Activated naive CD8-positive, alpha-beta T cell treated with anti-CD3 and anti-CD28 coated beads, Interleukin-2, amount 50 U/mL, for 24 hours (primary cell): ENCODE results near the gene AGRN.
A peak's percentile ranks its signal among the peaks of the same experiment; 100 is the strongest.
"Not testable (repeated sequence)": the region's sequence is repeated elsewhere in the genome, so short reads cannot be mapped to it uniquely, and the experiment has no call there.

Source experiments
- ATAC-seq: fragments of 150-1000 bp; cut with Tn5 transposase; one replicate; pipeline ENCODE4 v1.10.0; 2021
- DNase-seq: peaks from one replicate; pipeline ENCODE4 v3.0.0; 2021
- H3K27ac Mint-ChIP-seq: one replicate; pipeline ENCODE4 v1.8.0; 2021; ENCODE audit warnings: mild to moderate bottlenecking, mixed read lengths
- H3K27me3 Mint-ChIP-seq: one replicate; pipeline ENCODE4 v1.8.0; 2021; ENCODE audit warnings: mixed read lengths
- H3K36me3 Mint-ChIP-seq: one replicate; pipeline ENCODE4 v1.8.0; 2021; ENCODE audit warnings: low read depth, mixed read lengths
- H3K4me1 Mint-ChIP-seq: one replicate; pipeline ENCODE4 v1.8.0; 2021; ENCODE audit warnings: mixed read lengths
- H3K4me3 Mint-ChIP-seq: one replicate; pipeline ENCODE4 v1.8.0; 2021; ENCODE audit warnings: mild to moderate bottlenecking, moderate library complexity, mixed read lengths
- H3K9me3 Mint-ChIP-seq: one replicate; pipeline ENCODE4 v1.8.0; 2021; ENCODE audit warnings: mixed read lengths

The AGRN gene

DNA sequence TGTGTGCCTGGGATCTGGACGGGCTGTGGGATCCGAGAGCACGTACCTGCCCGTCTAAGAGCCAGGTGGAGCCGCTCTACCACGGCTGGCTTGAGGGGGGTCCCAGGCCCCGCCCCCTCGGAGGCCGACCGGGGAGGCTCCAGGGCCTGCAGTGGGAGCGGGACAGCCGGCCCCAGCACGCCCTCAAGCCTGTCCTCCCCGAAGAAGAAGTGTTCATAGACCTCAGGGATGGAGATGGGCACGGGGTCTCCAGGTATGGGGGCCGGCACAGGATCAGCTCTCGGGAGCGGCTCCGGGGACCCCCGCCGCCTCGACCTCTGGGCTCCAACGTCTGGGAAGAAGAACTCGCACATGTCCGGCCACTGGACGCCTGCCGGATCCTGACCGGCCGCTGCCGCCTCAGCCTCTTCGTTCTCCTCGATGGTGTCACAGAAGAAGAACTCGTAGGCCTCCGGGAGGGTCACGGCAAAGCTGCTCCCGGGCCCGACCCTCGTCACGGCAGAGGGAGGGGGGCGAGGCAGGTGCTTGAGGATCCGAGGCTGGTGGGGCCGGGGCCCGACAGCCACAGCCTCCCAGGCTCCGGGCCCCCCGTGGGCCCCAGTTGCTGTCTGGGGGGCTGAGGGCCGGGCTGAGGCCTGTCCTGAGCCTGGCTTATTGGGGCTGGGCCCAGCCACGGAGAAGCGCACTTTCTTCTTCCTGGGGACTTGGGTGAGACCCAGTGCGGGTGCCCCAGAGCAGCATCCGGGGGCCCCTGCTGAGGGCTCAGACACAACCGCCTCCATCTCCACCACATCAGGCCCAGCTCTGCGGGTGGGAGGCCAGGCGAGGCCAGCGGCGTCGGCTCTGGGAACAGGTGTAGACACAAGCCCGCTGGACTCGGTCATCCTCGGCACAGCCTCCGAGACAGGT, 40.8 kb upstream of the AGRN start:
- Mint-ChIP-seq H3K27ac (no peak overlapping the region), H3K27me3 (peaks cover 20% of the 10 kb centered on the region), H3K4me1 (peaks cover 6% of the 10 kb centered on the region), H3K36me3 (no peaks in the 10 kb centered on the region), H3K9me3 (no peaks in the 10 kb centered on the region), H3K4me3 (no peak overlapping the region)
- no peak for DNase-seq
- ATAC-seq, result no peak

DNA sequence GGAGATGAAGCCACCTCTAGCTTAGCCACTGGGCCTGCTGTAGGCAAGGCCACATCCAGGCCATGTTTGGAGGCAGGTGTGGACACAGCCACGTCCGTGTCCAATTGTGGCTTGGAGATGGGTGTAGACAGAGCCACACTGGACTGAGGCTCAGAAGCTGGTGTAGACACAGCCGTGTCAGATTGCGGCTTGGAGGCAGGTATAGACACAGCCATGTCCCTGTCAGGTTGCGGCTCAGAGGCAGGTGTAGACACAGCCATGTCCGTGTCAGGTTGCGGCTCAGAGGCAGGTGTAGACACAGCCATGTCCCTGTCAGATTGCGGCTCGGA, 40.2 kb upstream of the AGRN start:
- no peak for ATAC-seq
- Mint-ChIP-seq H3K36me3 (no peaks in the 10 kb centered on the region), H3K4me3 (no peak overlapping the region), H3K27me3 (peaks cover 19% of the 10 kb centered on the region), H3K27ac (no peak overlapping the region), H3K9me3 (no peaks in the 10 kb centered on the region), H3K4me1 (peaks cover 6% of the 10 kb centered on the region)
- no peak for DNase-seq

DNA sequence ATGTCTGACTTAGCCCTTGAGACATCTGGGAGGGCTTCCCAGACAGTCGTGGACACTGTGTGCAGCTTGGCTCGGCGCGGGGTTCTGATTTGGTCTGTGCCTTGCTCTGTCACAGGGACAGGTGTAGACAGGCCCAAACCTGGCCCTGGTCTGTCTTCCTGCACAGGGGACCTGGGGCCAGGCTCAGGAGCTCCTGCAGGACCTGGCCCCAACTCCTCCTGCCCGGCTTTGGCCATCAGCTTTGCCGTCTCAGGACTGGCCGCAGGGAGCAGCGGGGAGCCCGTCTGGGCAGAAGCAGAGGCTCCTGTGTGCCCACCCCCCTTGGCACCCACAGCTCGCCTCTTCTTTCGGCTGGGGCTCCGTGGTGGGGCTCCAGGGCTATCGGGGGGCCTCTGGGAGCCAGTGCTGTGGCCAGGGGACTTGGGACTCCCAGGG, 39.8 kb upstream of the AGRN start:
- Mint-ChIP-seq H3K9me3 (no peaks in the 10 kb centered on the region), H3K27ac (no peak overlapping the region), H3K4me1 (peaks cover 6% of the 10 kb centered on the region), H3K27me3 (peaks cover 17% of the 10 kb centered on the region), H3K36me3 (no peaks in the 10 kb centered on the region), H3K4me3 (no peak overlapping the region)
- DNase-seq (no peak), ATAC-seq (no peak)

DNA sequence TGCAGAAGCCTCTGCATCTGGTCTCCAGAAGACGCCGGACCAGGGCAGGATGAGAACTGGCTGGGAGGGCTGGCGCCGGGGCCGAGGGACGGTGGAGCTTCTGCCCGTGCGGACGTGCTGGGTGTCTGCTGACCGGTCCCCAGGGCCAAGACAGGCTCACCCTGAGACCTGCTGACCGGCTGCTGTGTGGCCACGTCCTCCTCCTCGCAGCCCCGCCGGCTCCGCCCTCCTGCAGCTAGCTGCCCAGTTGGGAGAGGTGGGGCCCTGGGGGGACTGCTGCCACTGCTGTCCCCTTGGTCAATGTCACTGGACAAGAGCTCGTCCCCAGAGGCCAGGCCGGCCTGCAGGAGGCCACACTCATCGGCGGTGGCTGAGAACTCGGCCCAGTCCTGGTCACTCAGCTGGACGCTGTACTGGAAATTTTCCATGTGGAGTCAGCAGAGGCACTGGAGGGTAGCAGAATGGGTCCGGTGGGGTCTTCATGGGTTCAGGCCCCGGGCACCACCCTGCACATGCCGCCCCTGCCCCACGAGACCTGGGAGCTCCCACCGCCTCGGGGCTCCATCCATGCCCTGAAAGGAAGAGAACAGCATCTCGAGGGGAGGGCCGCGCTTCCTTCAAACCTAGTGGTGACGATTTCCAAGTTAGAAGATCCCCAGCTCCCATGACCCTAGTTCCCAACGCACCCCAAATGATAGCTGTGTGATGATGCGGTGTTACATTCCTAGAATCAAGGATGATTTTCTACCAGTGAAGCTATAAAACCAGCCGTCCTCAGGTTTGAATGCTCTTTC, 39.1 kb upstream of the AGRN start:
- no peak for DNase-seq
- H3K36me3 Mint-ChIP-seq, result no peaks in the 10 kb centered on the region
- no peak overlapping the region for H3K4me3 Mint-ChIP-seq
- H3K9me3 Mint-ChIP-seq, result no peaks in the 10 kb centered on the region
- H3K27ac Mint-ChIP-seq, result no peak overlapping the region
- peaks cover 5% of the 10 kb centered on the region for H3K4me1 Mint-ChIP-seq
- peaks cover 17% of the 10 kb centered on the region for H3K27me3 Mint-ChIP-seq
- ATAC-seq, result no peak

DNA sequence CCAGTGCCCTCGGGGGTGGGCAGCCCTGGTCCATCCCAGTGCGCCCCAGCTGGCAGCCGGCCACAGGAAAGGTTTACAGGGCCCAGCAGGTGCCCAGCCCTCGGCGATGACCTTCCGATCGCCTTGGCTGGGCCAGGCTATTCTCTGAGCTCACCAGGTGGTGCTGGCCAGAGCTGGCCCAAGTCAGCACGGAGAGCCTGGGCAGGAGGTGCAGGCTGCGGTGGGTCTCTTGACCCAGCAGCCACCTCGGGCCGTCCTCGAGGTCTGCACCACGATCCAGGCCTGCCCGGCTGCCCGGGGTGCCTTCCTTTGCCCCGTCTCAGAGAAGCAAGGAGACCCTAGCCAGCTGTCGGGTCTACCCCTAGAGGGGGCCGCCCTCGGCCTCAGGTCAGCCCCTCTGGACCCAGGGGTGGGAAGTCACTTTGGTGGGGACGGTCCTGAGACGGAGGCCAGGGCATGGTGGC, 38.4 kb upstream of the AGRN start:
- Mint-ChIP-seq H3K9me3 (no peaks in the 10 kb centered on the region), H3K4me1 (peaks cover 3% of the 10 kb centered on the region), H3K27ac (no peak overlapping the region), H3K4me3 (no peak overlapping the region), H3K27me3 (peaks cover 20% of the 10 kb centered on the region), H3K36me3 (no peaks in the 10 kb centered on the region)
- no peak for DNase-seq
- ATAC-seq, result no peak

DNA sequence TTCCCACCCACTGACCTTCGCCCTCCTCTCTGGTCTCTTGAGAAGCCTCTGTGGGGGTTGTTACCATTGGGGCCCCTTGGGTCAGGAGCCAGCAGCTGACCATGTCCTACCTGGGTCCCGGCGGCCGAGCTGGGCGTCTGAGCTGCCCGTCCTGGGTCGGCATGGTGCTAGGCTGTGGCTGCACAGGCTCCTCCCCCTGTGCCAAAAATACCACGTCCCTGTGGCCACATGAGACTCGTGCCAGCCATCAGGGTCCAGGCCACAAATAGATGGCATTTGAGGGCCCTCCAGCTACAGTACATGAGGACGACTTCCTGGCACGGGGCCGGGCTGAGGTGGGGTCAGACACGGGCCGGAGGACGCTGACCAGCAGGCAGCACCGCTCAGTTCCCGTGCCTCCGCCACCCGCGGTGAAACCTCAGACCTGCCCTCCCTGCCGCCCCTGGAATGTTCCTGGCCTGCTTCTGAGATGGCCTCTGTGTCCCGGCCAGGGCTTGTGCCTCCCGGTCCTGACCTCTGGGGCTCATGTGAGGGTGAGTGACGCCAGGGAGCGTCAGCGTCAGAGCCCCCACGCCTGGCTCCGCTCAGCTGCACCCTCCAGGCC, 37.9 kb upstream of the AGRN start, which contains the start of gene PERM1:
PERM1 (minus strand) TSS at position 139 of the 604 bp plus-strand sequence. CDS start 1,064 bp downstream, outside the sequence.
- Mint-ChIP-seq H3K4me3 (no peak within 1 kb of the TSS), H3K27me3 (peaks cover 22% of the 10 kb centered on the region), H3K9me3 (no peaks in the 10 kb centered on the region), H3K36me3 (no peaks in the 10 kb centered on the region), H3K27ac (no peak within 1 kb of the TSS), H3K4me1 (peaks cover 3% of the 10 kb centered on the region)
- DNase-seq, result no peak
- peak; percentile 8 for ATAC-seq

DNA sequence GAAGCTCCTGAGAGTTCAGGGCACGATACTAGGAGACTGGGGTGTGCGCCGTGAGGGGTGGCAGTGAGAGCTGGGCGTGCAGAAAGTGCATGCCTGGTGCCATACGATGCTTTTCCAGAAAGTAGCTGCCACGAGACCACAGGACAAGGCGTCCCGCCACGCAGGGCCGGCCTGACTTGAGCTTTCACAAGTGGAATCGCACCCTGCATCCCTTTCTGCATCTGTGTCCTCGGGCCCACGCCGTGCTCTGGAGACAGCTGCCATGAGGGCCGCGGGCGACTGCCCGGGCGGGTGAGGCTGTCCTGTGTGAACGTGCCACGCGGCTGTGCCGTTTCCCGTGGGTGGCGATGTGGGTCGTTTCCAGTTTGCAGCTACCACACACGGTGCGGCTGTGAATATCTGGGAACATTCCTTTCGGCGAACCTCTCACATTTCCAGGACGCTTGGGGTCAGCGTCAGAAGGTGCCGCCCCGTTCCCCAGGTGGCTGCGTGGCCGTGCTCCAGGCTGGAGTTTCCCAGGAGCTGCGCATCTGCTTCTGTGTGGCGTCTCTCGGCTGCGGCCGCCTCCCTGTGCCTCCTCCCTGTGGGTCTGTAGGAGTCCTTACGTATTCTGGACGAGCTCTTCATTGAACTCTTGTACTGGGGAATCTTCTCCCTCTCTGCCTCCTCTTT, 37.0 kb upstream of the AGRN start:
- Mint-ChIP-seq H3K4me3 (no peak overlapping the region), H3K36me3 (no peaks in the 10 kb centered on the region), H3K4me1 (peaks cover 3% of the 10 kb centered on the region), H3K27ac (no peak overlapping the region), H3K27me3 (peaks cover 22% of the 10 kb centered on the region), H3K9me3 (no peaks in the 10 kb centered on the region)
- ATAC-seq, result no peak
- DNase-seq, result no peak

DNA sequence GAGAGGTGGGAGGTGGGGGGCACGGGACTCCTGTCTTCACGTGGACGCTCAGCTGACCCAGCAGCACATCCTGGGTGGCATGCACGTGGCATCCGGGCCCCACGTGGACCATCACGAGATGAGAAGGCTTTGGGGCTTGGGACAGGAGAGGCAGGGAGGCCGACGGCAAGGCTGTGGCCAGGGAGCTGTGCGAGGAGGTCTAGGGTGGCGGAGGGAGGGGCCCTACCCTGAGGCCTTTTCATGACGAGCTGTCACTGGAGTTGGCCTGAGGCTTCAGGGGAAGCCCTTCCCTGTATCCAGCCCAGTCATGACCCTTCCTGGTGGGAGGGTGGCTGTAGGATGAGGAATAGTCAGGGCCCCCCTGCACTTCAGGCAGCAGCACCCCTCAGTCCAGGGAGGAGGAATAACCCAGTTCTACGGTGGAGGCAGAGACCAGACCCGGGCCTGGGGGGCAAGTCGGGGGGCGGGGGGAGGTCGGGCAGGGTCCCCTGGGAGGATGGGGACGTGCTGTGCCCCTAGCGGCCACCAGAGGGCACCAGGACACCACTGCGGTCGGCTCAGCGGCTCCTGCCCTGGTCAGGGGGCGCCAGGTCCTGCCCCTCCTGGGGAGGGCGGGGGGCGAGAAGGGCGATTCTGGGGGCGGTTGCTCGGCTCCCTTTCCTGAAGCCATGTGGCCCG, 36.0 kb upstream of the AGRN start:
- Mint-ChIP-seq H3K27ac (no peak overlapping the region), H3K36me3 (no peaks in the 10 kb centered on the region), H3K27me3 (peaks cover 27% of the 10 kb centered on the region), H3K4me1 (no peaks in the 10 kb centered on the region), H3K4me3 (no peak overlapping the region), H3K9me3 (no peaks in the 10 kb centered on the region)
- DNase-seq, result peak; percentile 78
- peak; percentile 50 for ATAC-seq

DNA sequence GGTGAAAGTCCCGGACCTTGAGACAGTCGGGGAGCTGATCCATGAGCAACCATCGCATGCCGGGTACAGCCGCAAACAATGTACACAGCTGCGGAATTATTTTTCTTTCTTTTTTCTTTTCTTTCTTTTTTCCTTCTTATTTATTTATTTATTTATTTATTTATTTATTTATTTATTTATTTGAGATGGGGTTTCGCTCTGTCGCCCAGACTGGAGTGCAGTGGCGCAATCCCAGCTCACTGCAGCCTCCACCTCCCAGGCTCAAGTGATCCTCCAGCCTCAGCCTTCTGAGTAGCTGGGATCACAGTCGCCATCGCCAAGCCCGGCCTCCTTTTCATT, 35.5 kb upstream of the AGRN start:
- Mint-ChIP-seq H3K27ac (no peak overlapping the region), H3K4me1 (no peaks in the 10 kb centered on the region), H3K27me3 (peaks cover 33% of the 10 kb centered on the region)

DNA sequence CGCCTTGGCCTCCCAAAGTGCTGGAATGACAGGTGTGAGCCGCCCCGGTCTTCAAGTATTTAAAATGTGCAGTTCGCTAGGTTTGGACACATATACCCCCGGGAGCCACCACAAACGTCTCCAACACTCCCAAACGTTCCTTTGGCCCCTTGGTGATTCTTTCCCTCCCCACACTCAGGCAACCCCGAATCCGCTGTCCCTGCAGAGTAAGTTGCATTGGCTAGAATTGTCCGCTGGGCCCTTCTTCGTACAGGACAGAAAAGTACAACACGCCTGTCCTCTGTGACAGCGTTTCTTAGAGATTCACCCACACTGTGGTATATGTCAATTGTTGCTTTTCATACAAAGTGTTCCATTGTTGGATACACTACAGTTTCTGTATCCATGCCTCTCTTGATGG, 34.8 kb upstream of the AGRN start:
- ATAC-seq (no peak), DNase-seq (no peak)
- H3K27me3 Mint-ChIP-seq, result peaks cover 37% of the 10 kb centered on the region
- no peaks in the 10 kb centered on the region for H3K4me1 Mint-ChIP-seq
- no peaks in the 10 kb centered on the region for H3K9me3 Mint-ChIP-seq
- no peaks in the 10 kb centered on the region for H3K36me3 Mint-ChIP-seq
- no peak overlapping the region for H3K4me3 Mint-ChIP-seq
- no peak overlapping the region for H3K27ac Mint-ChIP-seq

More for the DNA sequence above, 35.5 kb upstream of the AGRN start:
- H3K36me3 Mint-ChIP-seq, result no peaks in the 10 kb centered on the region
- H3K4me3 Mint-ChIP-seq, result no peak overlapping the region
- DNase-seq, result no peak
- no peak for ATAC-seq
- H3K9me3 Mint-ChIP-seq, result no peaks in the 10 kb centered on the region

DNA sequence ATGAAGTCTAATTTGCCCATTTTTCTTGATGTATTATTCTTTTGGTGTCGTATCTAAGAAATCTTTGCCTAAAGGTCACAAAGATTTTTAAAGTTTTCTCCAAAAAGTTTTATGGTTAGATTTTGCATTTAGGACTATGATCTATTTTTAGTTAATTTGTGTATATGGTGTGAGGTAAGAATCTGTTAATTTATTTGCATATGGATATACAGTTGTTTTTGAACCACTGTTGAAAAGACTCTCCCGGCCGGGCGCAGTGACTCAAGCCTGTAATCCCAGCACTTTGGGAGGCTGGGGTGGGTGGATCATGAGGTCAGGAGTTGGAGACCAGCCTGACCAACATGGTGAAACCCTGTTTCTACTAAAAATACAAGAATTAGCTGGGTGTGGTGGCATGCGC, 31.9 kb upstream of the AGRN start:
- DNase-seq, H3K4me3 Mint-ChIP-seq, H3K27ac Mint-ChIP-seq, H3K36me3 Mint-ChIP-seq, ATAC-seq, H3K9me3 Mint-ChIP-seq: not testable (repeated sequence)
- Mint-ChIP-seq H3K27me3 (peaks cover 39% of the 10 kb centered on the region), H3K4me1 (peaks cover 16% of the 10 kb centered on the region)

DNA sequence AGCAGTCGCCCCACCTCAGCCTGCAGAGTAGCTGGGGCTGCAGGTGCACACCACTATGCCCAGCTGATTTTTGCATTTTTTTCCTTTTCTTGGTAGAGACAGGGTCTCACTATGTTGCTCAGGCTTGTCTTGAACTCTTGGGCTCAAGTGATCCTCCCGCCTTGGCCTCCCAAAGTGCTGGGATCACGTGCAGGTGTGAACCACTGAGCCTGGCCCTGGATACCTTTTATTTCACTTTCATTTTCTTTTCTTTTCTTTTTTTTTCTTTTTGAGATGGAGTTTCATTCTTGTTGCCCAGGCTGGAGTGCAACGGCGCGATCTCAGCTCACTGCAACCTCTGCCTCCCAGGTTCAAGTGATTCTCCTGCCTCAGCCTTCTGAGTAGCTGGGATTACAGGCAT, 28.6 kb upstream of the AGRN start:
- not testable (repeated sequence) for H3K36me3 Mint-ChIP-seq, H3K9me3 Mint-ChIP-seq, H3K4me3 Mint-ChIP-seq, ATAC-seq, DNase-seq, H3K27ac Mint-ChIP-seq
- peaks cover 42% of the 10 kb centered on the region for H3K27me3 Mint-ChIP-seq
- H3K4me1 Mint-ChIP-seq, result peaks cover 23% of the 10 kb centered on the region

DNA sequence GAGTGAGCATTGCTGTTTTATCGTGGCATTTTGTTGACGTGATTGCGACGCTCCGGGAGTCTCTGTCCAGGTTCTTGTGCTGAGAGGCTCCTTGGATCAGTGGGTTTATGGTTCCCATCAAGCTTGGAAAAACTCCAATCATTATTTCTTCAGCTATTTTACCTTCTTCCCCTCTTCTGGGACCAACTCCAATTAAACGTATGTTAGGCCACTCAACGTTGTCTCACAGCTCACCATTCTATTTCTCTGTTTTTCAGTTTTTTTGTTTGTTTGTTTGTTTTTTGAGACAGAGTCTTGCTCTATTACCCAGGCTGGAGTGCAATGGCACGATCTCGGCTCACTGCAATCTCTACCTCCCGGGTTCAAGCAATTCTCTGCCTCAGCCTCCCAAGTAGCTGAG, 28.0 kb upstream of the AGRN start:
- Mint-ChIP-seq H3K4me3 (no peak overlapping the region), H3K27me3 (peaks cover 39% of the 10 kb centered on the region), H3K4me1 (peaks cover 23% of the 10 kb centered on the region), H3K36me3 (no peaks in the 10 kb centered on the region), H3K9me3 (no peaks in the 10 kb centered on the region), H3K27ac (no peak overlapping the region)
- ATAC-seq (no peak), DNase-seq (no peak)

DNA sequence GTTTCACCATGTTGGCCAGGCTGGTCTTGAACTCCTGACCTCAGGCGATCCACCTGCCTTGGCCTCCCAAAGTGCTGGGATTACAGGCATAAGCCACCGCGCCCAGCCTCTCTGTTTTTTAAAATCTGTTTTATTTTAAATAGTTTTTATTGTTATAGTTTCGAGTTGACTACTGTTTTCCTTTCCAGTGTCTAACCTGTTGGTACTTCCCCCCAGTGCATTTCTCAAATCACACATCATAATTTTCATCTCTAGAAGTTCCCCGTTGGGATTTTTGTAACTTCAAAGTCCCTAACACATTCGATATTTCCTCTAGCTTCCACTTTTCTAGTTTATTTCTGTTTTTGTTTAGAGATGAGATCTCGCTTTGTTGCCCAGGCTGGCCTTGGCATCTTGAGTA, 27.6 kb upstream of the AGRN start:
- DNase-seq (no peak), ATAC-seq (peak; percentile 22)
- Mint-ChIP-seq H3K4me1 (peaks cover 27% of the 10 kb centered on the region), H3K36me3 (no peaks in the 10 kb centered on the region), H3K27ac (no peak overlapping the region), H3K27me3 (peaks cover 44% of the 10 kb centered on the region), H3K9me3 (no peaks in the 10 kb centered on the region), H3K4me3 (no peak overlapping the region)
